Smooth muscle cell (in vitro differentiated cells): ENCODE results near the gene BMP8A. TPM values are rescaled to one million over a fixed set of nuclear protein-coding genes. Genes with fewer than 3 reads are reported as not detected.

ENCODE experiments used
- DNase-seq: peaks from one replicate; lab custom pipeline; 2025; ENCODE audit not compliant: unreplicated experiment; lab: John Stamatoyannopoulos, UW
- H2AFZ ChIP-seq: fragments of 200-600 bp; sonication (generic); 2 replicates; pipeline ENCODE4 v1.6.0; 2016; ENCODE audit warnings: antibody characterized with exemption, low read depth, mild to moderate bottlenecking
- H3F3A ChIP-seq: fragments of 200-600 bp; sonication (generic); 2 replicates; pipeline ENCODE4 v1.6.0; 2017; ENCODE audit warnings: antibody characterized with exemption, low read depth
- H3K27ac ChIP-seq: fragments of 200-600 bp; sonication (generic); 2 replicates; pipeline ENCODE4 v1.5.1; 2016; ENCODE audit warnings: low read depth, mild to moderate bottlenecking
- H3K27me3 ChIP-seq: fragments of 200-600 bp; sonication (generic); 2 replicates; pipeline ENCODE4 v1.6.1; 2016; ENCODE audit warnings: low read depth, mild to moderate bottlenecking
- H3K36me3 ChIP-seq: fragments of 200-600 bp; sonication (generic); 2 replicates; pipeline ENCODE4 v1.5.1; 2016; ENCODE audit warnings: low read depth
- H3K4me1 ChIP-seq: fragments of 200-600 bp; sonication (generic); 2 replicates; pipeline ENCODE4 v1.5.1; 2016; ENCODE audit warnings: low read depth
- H3K4me2 ChIP-seq: fragments of 200-600 bp; sonication (generic); 2 replicates; pipeline ENCODE4 v1.6.0; 2016; ENCODE audit warnings: mild to moderate bottlenecking
- H3K4me3 ChIP-seq: fragments of 200-600 bp; sonication (generic); 2 replicates; pipeline ENCODE4 v1.5.1; 2016; ENCODE audit warnings: mild to moderate bottlenecking
- H3K79me2 ChIP-seq: fragments of 200-600 bp; sonication (generic); 2 replicates; pipeline ENCODE4 v1.6.0; 2016; ENCODE audit warnings: low read depth, mild to moderate bottlenecking
- H3K9ac ChIP-seq: fragments of 200-600 bp; sonication (generic); 2 replicates; pipeline ENCODE4 v1.6.0; 2016; ENCODE audit warnings: low read depth
- H3K9me3 ChIP-seq: fragments of 200-600 bp; sonication (generic); replicated peaks from 2 replicates; pipeline ENCODE4 v1.5.1; 2016; ENCODE audit warnings: low read depth
- H4K20me1 ChIP-seq: fragments of 200-600 bp; sonication (generic); 2 replicates; pipeline ENCODE4 v1.6.0; 2016; ENCODE audit warnings: low read depth
- WGBS: methylation state at CpG from one replicate; pipeline ENCODE4 v1.1.7; 2016; ENCODE audit warnings: low lambda C conversion rate; 5-methylcytosine and 5-hydroxymethylcytosine counted together
- polyA plus RNA-seq: library from polyadenylated mRNA; unstranded; fragments of >200 nt; fragmentation: Nextera tagmentation; extraction: Ambion mirVana; gene quantifications from 2 replicates; pipeline ENCODE4 v1.2.1, GENCODE V29; 2016
- total RNA-seq: library from RNA; depleted of rRNA; stranded (reverse); fragments of >200 nt; gene quantifications from 2 replicates; pipeline ENCODE4 v1.2.3, GENCODE V29; 2014
- TF ChIP-seq, protein P1 (sequence below): fragments of 200-600 bp; sonication (generic); IDR thresholded peaks from 2 replicates; pipeline ENCODE4 v1.5.1; 2017; ENCODE audit warnings: borderline replicate concordance, mild to moderate bottlenecking, antibody characterized with exemption; ENCODE audit not compliant: insufficient read depth, poor library complexity, severe bottlenecking

The BMP8A gene
- total and polyA plus RNA-seq, 2 experiments from 2014 or later: 0.10 to 1.4 TPM

DNA sequence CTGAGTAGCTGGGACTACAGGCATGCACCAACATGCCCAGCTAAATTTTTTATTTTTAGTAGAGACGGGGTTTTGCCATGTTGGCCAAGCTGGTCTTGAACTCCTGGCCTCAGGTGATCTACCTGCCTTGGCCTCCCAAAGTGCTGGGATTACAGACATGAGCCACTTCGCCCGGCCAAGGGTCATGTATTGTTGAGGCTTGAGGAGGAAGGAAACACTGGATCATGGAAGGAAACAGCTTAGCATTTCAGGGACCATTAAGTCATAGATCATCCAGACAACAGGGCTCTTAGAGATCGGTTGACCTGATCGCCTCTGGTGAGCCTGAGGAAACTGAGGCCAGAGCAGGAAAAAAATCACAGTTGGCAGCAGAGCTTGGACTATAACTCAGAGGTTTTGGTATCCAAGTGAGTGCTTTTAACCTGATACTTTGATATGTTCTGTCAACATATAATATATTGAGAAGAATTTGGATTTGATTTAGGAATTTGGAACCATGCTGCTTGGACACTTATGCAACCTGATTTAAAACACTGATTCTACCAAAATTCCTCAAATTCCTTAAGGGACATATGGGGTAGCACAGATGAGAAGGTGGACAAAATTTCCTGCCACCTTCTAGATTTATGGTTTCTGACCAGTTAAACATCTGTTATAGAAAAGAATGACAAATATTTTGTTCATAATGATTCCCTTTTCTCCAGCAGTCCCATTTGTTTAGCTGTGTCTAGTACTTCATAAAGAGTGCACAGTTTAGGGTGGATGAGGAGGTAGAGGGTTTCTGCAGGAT lies 13.1 kb upstream of the BMP8A start:
- Histone ChIP-seq H3K9me3 (no peaks in the 10 kb centered on the region), H3K9ac (no peak overlapping the region), H3K27me3 (no peaks in the 10 kb centered on the region), H3K4me3 (no peak overlapping the region), H4K20me1 (peaks cover 18% of the 10 kb centered on the region), H2AFZ (no peak overlapping the region), H3K79me2 (no peaks in the 10 kb centered on the region), H3K4me2 (no peak overlapping the region), H3K4me1 (no peaks in the 10 kb centered on the region), H3K36me3 (peaks cover 13% of the 10 kb centered on the region), H3F3A (no peaks in the 10 kb centered on the region), H3K27ac (no peak overlapping the region)
- TF ChIP-seq, protein P1, sequence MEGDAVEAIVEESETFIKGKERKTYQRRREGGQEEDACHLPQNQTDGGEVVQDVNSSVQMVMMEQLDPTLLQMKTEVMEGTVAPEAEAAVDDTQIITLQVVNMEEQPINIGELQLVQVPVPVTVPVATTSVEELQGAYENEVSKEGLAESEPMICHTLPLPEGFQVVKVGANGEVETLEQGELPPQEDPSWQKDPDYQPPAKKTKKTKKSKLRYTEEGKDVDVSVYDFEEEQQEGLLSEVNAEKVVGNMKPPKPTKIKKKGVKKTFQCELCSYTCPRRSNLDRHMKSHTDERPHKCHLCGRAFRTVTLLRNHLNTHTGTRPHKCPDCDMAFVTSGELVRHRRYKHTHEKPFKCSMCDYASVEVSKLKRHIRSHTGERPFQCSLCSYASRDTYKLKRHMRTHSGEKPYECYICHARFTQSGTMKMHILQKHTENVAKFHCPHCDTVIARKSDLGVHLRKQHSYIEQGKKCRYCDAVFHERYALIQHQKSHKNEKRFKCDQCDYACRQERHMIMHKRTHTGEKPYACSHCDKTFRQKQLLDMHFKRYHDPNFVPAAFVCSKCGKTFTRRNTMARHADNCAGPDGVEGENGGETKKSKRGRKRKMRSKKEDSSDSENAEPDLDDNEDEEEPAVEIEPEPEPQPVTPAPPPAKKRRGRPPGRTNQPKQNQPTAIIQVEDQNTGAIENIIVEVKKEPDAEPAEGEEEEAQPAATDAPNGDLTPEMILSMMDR: no peak
- no peak for DNase-seq
- 96% methylated on average over 5 of the region's 5 CpGs for WGBS

DNA sequence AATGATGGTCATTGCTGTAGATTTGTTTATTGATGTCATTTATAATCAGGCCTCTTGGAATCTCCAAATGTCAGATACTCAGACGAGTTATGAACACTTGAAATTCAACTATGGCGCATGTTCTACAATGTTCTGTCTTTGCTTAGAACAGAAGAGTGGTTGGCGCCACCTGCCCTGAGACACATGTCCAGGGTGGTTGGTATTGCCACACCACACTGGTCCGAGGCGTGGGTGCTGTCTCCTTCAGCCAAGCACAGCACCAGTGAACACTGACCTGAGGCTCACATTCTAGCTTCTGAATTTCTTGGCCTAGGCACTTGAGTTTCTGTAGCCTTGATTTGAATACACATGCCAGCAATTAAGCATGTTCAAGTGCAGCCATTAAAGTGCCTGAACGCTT lies 10.1 kb upstream of the BMP8A start:
- H3K27ac ChIP-seq: no peak overlapping the region
- H3K4me1 ChIP-seq: no peaks in the 10 kb centered on the region
- no peak overlapping the region for H3K9ac ChIP-seq
- TF ChIP-seq, protein P1: no peak
- H3K4me2 ChIP-seq: no peak overlapping the region
- no peaks in the 10 kb centered on the region for H3K79me2 ChIP-seq
- H3K27me3 ChIP-seq: no peaks in the 10 kb centered on the region
- peaks cover 35% of the 10 kb centered on the region for H3K36me3 ChIP-seq
- no peaks in the 10 kb centered on the region for H3F3A ChIP-seq
- no peak overlapping the region for H2AFZ ChIP-seq
- no peaks in the 10 kb centered on the region for H3K9me3 ChIP-seq
- H4K20me1 ChIP-seq: peaks cover 33% of the 10 kb centered on the region
- WGBS: 96% methylated on average over 6 of the region's 6 CpGs
- no peak for DNase-seq
- no peak overlapping the region for H3K4me3 ChIP-seq

DNA sequence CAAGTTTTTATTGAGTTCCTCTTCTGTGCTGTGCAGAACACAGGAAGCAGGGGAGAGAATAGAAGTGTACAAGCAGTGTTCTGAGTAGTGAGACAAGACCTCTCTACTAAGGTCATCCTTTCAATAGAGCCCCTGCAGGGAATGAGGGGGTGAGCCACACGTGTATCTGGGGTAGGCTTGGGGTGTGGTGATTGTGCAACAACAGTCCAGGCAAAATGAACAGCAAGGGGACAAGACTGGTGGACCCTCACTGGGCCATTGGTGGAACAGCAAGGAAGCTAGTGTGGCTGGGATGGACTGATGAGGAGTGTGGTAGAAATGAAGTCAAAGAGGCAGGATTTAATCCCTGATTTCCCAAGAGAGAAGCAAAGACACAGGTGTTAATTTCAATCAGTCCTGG lies 8.2 kb upstream of the BMP8A start:
- peaks cover 50% of the 10 kb centered on the region for H3K36me3 ChIP-seq
- H3K9me3 ChIP-seq: no peaks in the 10 kb centered on the region
- TF ChIP-seq, protein P1: no peak
- no peak for DNase-seq
- WGBS: 88% methylated on average over 1 of the region's 1 CpG
- H3K79me2 ChIP-seq: no peaks in the 10 kb centered on the region
- H2AFZ ChIP-seq: no peak overlapping the region
- peaks cover 36% of the 10 kb centered on the region for H4K20me1 ChIP-seq
- H3K27ac ChIP-seq: no peak overlapping the region
- H3F3A ChIP-seq: peaks cover 7% of the 10 kb centered on the region
- no peak overlapping the region for H3K9ac ChIP-seq
- H3K4me2 ChIP-seq: no peak overlapping the region
- H3K4me3 ChIP-seq: no peak overlapping the region
- H3K27me3 ChIP-seq: no peaks in the 10 kb centered on the region
- no peaks in the 10 kb centered on the region for H3K4me1 ChIP-seq

DNA sequence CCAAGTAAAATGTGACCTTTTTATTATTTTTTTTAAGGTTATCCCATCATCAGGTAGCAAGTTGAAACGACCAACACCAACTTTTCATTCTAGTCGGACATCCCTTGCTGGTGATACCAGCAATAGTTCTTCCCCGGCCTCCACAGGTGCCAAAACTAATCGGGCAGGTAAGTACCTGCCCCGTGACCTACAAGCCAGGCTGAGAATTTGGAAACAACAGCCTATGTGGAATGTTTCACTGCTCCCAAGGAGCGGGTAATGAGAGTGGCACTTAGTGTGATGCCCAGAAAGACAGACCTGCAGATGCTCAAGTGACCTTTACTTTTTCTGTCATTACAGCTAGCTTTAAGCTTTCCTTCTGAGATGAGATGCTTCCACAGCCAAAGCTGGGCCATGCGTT lies 6.9 kb upstream of the BMP8A start:
- peaks cover 36% of the 10 kb centered on the region for H4K20me1 ChIP-seq
- 97% methylated on average over 7 of the region's 7 CpGs for WGBS
- H3K9ac ChIP-seq: no peak overlapping the region
- H3K4me3 ChIP-seq: no peak overlapping the region
- no peaks in the 10 kb centered on the region for H3K4me1 ChIP-seq
- no peak overlapping the region for H2AFZ ChIP-seq
- peaks cover 7% of the 10 kb centered on the region for H3F3A ChIP-seq
- H3K27me3 ChIP-seq: no peaks in the 10 kb centered on the region
- TF ChIP-seq, protein P1: no peak
- DNase-seq: no peak
- H3K27ac ChIP-seq: no peak overlapping the region
- H3K36me3 ChIP-seq: peaks cover 44% of the 10 kb centered on the region
- H3K79me2 ChIP-seq: no peaks in the 10 kb centered on the region
- H3K4me2 ChIP-seq: no peak overlapping the region
- H3K9me3 ChIP-seq: no peaks in the 10 kb centered on the region
